Fibroblast of lung (primary cell): ENCODE data around the gene ECI1. TPM values are rescaled to one million over a fixed set of nuclear protein-coding genes. Genes with fewer than 3 reads are reported as not detected.

ENCODE experiments used
- DNase-seq, 2 donors: peaks; one replicate each; pipeline versions ENCODE4 v3.0.0 to v3.0.0-alpha.2; 2010; ENCODE audit warnings: low read depth in 2 of 2
- H2AFZ ChIP-seq: 2 replicates; pipeline ENCODE4 v1.5.1; 2012; ENCODE audit warnings: low read length, control low read depth, inconsistent platforms
- H3K27ac ChIP-seq: 2 replicates; pipeline ENCODE4 v1.5.1; 2011; ENCODE audit warnings: low read length, control low read depth; ENCODE audit not compliant: insufficient read depth
- H3K27me3 ChIP-seq: 2 replicates; pipeline ENCODE4 v1.5.1; 2011; ENCODE audit warnings: mild to moderate bottlenecking, low read length; ENCODE audit not compliant: control insufficient read depth, insufficient read depth
- H3K36me3 ChIP-seq: 2 replicates; pipeline ENCODE4 v1.5.1; 2011; ENCODE audit warnings: low read length; ENCODE audit not compliant: control insufficient read depth, insufficient read depth
- H3K4me1 ChIP-seq: 2 replicates; pipeline ENCODE4 v1.5.1; 2011; ENCODE audit warnings: low read length; ENCODE audit not compliant: control insufficient read depth, insufficient read depth; ENCODE audit errors: extremely low read depth
- H3K4me2 ChIP-seq: 2 replicates; pipeline ENCODE4 v1.5.1; 2011; ENCODE audit warnings: low read length, control low read depth; ENCODE audit not compliant: insufficient read depth; ENCODE audit errors: extremely low read depth
- H3K4me3 ChIP-seq, 4 experiments: fragments of 200-600 bp in 1 of 4; sonication (generic) in 1 of 4; replicated peaks in 1 of 4; 2 replicates each; pipeline ENCODE4 v1.5.1; 2011 to 2016; ENCODE audit warnings: low read length in 4 of 4, low read depth in 3 of 4, mild to moderate bottlenecking in 3 of 4, control low read depth in 2 of 4, inconsistent platforms in 1 of 4, mixed read lengths in 1 of 4; ENCODE audit not compliant: insufficient read depth in 1 of 4; ENCODE audit errors: control extremely low read depth in 1 of 4
- H3K79me2 ChIP-seq: 2 replicates; pipeline ENCODE4 v1.5.1; 2012; ENCODE audit warnings: mild to moderate bottlenecking, low read length, inconsistent platforms; ENCODE audit not compliant: control insufficient read depth, insufficient read depth
- H3K9ac ChIP-seq: 2 replicates; pipeline ENCODE4 v1.5.1; 2011; ENCODE audit warnings: mild to moderate bottlenecking, low read length, control low read depth; ENCODE audit not compliant: insufficient read depth
- H3K9me3 ChIP-seq: 2 replicates; pipeline ENCODE4 v1.5.1; 2012; ENCODE audit warnings: low read depth, low read length; ENCODE audit not compliant: control insufficient read depth, insufficient read depth
- H4K20me1 ChIP-seq: 2 replicates; pipeline ENCODE4 v1.5.1; 2011; ENCODE audit warnings: low read length; ENCODE audit not compliant: control insufficient read depth, insufficient read depth; ENCODE audit errors: extremely low read depth
- CTCF ChIP-seq, 2 donors: IDR thresholded peaks in 1 of 2; conservative IDR thresholded peaks in 1 of 2; 1 replicate in 1 of 2; 2 replicates in 1 of 2; pipeline ENCODE4 v1.5.1; 2011 to 2012; ENCODE audit warnings: low read length in 2 of 2, control low read depth in 1 of 2, inconsistent platforms in 1 of 2, low read depth in 1 of 2, mild to moderate bottlenecking in 1 of 2
- EZH2 ChIP-seq: IDR thresholded peaks from 2 replicates; pipeline ENCODE4 v1.5.1; 2012; ENCODE audit warnings: low read length, control low read depth, mild to moderate bottlenecking; ENCODE audit errors: missing control alignments
- polyA plus RNA-seq, 2 donors: library from polyadenylated mRNA; depleted of rRNA in 1 of 2; stranded (reverse) in 1 of 2; unstranded in 1 of 2; fragments of >200 nt; gene quantifications; 2 replicates each; pipeline ENCODE4 v1.2.1, GENCODE V29; 2011 to 2012; ENCODE audit warnings: missing spikeins in 1 of 2
- total RNA-seq: library from RNA; depleted of rRNA; stranded (reverse); fragments of >200 nt; gene quantifications from 2 replicates; pipeline ENCODE4 v1.2.1, GENCODE V29; 2014

The ECI1 gene
- total and polyA plus RNA-seq, 2 donors (not counting 1 experiment from before 2014, with no cell fraction given): 18.8 to 35.8 TPM

DNA sequence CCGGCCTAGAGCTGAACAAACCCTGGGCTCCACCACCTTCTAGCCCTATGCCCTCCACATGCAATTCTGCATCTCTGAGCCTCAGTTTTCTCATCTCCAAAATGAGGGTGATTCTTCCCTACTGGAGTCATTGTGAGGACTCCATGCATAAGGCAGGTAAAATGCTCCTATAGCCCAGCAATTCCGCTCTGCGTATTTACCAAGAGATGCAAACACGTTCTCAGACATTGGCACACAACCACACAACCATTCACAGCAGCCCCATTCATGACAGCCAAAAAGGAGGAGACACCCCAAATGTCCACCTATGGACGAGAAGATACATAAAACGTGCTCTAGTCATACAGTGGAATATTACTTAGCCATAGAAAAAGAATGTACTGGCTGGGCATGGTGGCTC, 51.1 kb downstream of the ECI1 start:
- peaks cover 35% of the 10 kb centered on the region for H3K27me3 ChIP-seq
- TF ChIP-seq CTCF (conservative IDR thresholded peaks at IDR 0.05 in 1 of 2, IDR thresholded peaks at IDR 0.05 in 1 of 2; ENCODE audit: low read depth in 1 of 2, low read length in 2 of 2) (no peak), EZH2 (no peak)
- no peaks in the 10 kb centered on the region for H3K36me3 ChIP-seq
- no peaks in the 10 kb centered on the region for H3K9me3 ChIP-seq
- H3K27ac ChIP-seq: no peak overlapping the region
- no peak overlapping the region for H3K4me2 ChIP-seq
- no peak overlapping the region for H3K4me3 ChIP-seq
- H3K79me2 ChIP-seq: no peaks in the 10 kb centered on the region
- no peak overlapping the region for H3K9ac ChIP-seq
- H4K20me1 ChIP-seq: no peaks in the 10 kb centered on the region
- DNase-seq: no peak
- no peaks in the 10 kb centered on the region for H3K4me1 ChIP-seq
- H2AFZ ChIP-seq: no peak overlapping the region

DNA sequence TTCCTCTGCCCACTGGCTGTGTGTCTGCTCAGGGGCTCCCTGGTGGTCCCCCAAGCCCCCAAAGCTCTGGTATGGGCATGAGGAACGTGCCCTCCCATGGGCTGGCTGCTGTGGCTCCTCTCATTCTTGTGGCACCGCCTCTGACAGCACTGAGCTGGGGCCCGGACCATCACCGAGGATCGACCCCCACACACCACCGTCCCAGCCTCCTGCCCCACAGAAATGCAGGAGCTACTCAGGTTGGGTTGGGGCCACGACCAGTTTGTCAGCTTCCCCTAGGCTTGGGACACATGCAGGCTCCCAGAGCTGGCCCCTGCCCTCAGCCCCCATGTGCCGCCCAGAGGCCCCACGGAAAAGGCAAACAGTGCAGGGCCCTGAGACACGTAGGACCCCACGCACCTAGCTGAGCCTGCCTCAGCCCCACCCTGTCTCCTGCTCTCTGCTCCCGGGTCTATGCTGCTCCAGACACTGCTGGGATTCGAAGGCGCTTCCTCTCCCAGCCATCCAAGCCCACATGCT, 51.7 kb downstream of the ECI1 start:
- TF ChIP-seq CTCF (conservative IDR thresholded peaks at IDR 0.05 in 1 of 2, IDR thresholded peaks at IDR 0.05 in 1 of 2; ENCODE audit: low read depth in 1 of 2, low read length in 2 of 2): no peak
- no peak for TF ChIP-seq EZH2
- Histone ChIP-seq H3K27me3 (peaks cover 41% of the 10 kb centered on the region), H3K79me2 (no peaks in the 10 kb centered on the region), H3K4me1 (no peaks in the 10 kb centered on the region), H3K4me2 (no peak overlapping the region), H3K36me3 (no peaks in the 10 kb centered on the region), H3K9ac (no peak overlapping the region), H3K4me3 (no peak overlapping the region), H3K9me3 (no peaks in the 10 kb centered on the region), H3K27ac (no peak overlapping the region), H2AFZ (no peak overlapping the region), H4K20me1 (no peaks in the 10 kb centered on the region)
- no peak for DNase-seq

GRCh38 chr16:2199095-2199494, 52.3 kb downstream of the ECI1 start:
- no peak for DNase-seq
- no peaks in the 10 kb centered on the region for H3K79me2 ChIP-seq
- H3K36me3 ChIP-seq: no peaks in the 10 kb centered on the region
- H3K4me2 ChIP-seq: no peak overlapping the region
- no peak overlapping the region for H3K4me3 ChIP-seq
- H3K27ac ChIP-seq: no peak overlapping the region
- no peaks in the 10 kb centered on the region for H3K4me1 ChIP-seq
- H3K9ac ChIP-seq: no peak overlapping the region
- H3K9me3 ChIP-seq: no peaks in the 10 kb centered on the region
- H4K20me1 ChIP-seq: no peaks in the 10 kb centered on the region
- peaks cover 43% of the 10 kb centered on the region for H3K27me3 ChIP-seq
- TF ChIP-seq EZH2 (no peak), CTCF (conservative IDR thresholded peaks at IDR 0.05 in 1 of 2, IDR thresholded peaks at IDR 0.05 in 1 of 2; ENCODE audit: low read depth in 1 of 2, low read length in 2 of 2) (no peak)
- no peak overlapping the region for H2AFZ ChIP-seq
